ENCODE data around the gene FRG2. TPM values are rescaled to one million over a fixed set of nuclear protein-coding genes. Genes with fewer than 3 reads are reported as not detected.
"Not testable (repeated sequence)": the region's sequence is repeated elsewhere in the genome, so short reads cannot be mapped to it uniquely, and the experiment has no call there.

The FRG2 gene
- total and polyA plus RNA-seq, 2 of the 13 experiments (the other 11 are each of a cell fraction or from before 2014, with no cell fraction given): not detected

DNA sequence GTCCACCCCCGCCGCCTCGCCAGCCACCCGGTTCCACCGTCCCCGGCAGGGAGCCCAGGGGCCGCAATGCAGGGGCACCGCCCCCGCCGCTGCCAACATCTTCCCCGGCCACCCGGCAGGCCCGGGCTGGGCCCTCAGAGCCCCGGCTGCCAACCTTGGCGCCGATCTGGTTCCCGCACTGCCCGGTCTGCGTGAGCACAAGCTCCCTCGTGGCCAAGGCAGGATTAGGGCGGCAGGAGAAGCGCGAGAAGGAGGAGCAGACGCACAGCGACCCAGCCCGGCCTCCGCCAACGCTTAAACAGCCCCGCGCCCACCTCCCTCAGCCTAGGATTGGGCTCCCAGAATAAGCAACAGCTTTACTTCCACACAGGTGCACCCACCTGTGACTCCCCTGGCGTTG is 42.4 kb downstream of the FRG2 start:
- H3K4me2 ChIP-seq (ENCODE audit: low read depth, low read length); in situ Hi-C loops (cut with HindIII; ENCODE audit: extremely low pct_ligation_motif_present, low pct_unique_long_range_greater_than_20kb); FAIRE-seq; H2AFZ ChIP-seq (ENCODE audit: low read length); CTCF ChIA-PET (ENCODE audit: low intra/inter-chr PET ratio, low total read pairs); H3K9me3 ChIP-seq (ENCODE audit: low read length); H4K20me1 ChIP-seq (ENCODE audit: insufficient read depth, low read length); H3K79me2 ChIP-seq (ENCODE audit: insufficient read depth, low read length); H3K4me3 ChIP-seq (replicated peaks in 1 of 3; ENCODE audit: insufficient read depth in 1 of 3, low read depth in 2 of 3, low read length in 3 of 3); BruUV-seq (replicated peaks); ATAC-seq; H3K27me3 ChIP-seq (ENCODE audit: control insufficient read depth in 1 of 2, insufficient read depth in 2 of 2, low read length in 2 of 2); DNase-seq (ENCODE audit: low spot score); H3K4me1 ChIP-seq (ENCODE audit: insufficient read depth, low read length); H3K9ac ChIP-seq (ENCODE audit: insufficient read depth, low read depth, low read length); intact Hi-C loops (cut with micrococcal nuclease; ENCODE audit: unreplicated experiment); POLR2A ChIA-PET; H3K36me3 ChIP-seq (replicated peaks in 1 of 2; ENCODE audit: control insufficient read depth in 1 of 2, insufficient read depth in 2 of 2, low read length in 2 of 2); H3K27ac ChIP-seq (ENCODE audit: extremely low read length, insufficient read depth, low read length): not testable (repeated sequence)
- 65% methylated on average over 15 of the region's 31 CpGs for WGBS (ENCODE audit: low lambda C conversion rate)

GRCh38 chr4:189983916-189984526 is 43.0 kb downstream of the FRG2 start:
- H3K9ac ChIP-seq (ENCODE audit: insufficient read depth, low read depth, low read length); H3K9me3 ChIP-seq (ENCODE audit: low read length); DNase-seq (ENCODE audit: low spot score); H3K79me2 ChIP-seq (ENCODE audit: insufficient read depth, low read length); intact Hi-C loops (cut with micrococcal nuclease; ENCODE audit: unreplicated experiment); H3K4me3 ChIP-seq (replicated peaks in 1 of 3; ENCODE audit: insufficient read depth in 1 of 3, low read depth in 2 of 3, low read length in 3 of 3); CTCF ChIA-PET (ENCODE audit: low intra/inter-chr PET ratio, low total read pairs); H3K4me2 ChIP-seq (ENCODE audit: low read depth, low read length); H3K36me3 ChIP-seq (replicated peaks in 1 of 2; ENCODE audit: control insufficient read depth in 1 of 2, insufficient read depth in 2 of 2, low read length in 2 of 2); H3K27ac ChIP-seq (ENCODE audit: extremely low read length, insufficient read depth, low read length); H3K27me3 ChIP-seq (ENCODE audit: control insufficient read depth in 1 of 2, insufficient read depth in 2 of 2, low read length in 2 of 2); in situ Hi-C loops (cut with HindIII; ENCODE audit: extremely low pct_ligation_motif_present, low pct_unique_long_range_greater_than_20kb); H2AFZ ChIP-seq (ENCODE audit: low read length); POLR2A ChIA-PET; BruUV-seq (replicated peaks); ATAC-seq; FAIRE-seq; H3K4me1 ChIP-seq (ENCODE audit: insufficient read depth, low read length); H4K20me1 ChIP-seq (ENCODE audit: insufficient read depth, low read length): not testable (repeated sequence)
- 15% methylated on average over 4 of the region's 41 CpGs for WGBS (ENCODE audit: low lambda C conversion rate)

- Histone ChIP-seq H3K9ac (ENCODE audit: insufficient read depth, low read depth, low read length) (no peak overlapping the region), H3K36me3 (replicated peaks in 1 of 2; ENCODE audit: control insufficient read depth in 1 of 2, insufficient read depth in 2 of 2, low read length in 2 of 2) (no peaks in the 10 kb centered on the region), H3K4me1 (ENCODE audit: insufficient read depth, low read length) (no peaks in the 10 kb centered on the region), H3K27me3 (ENCODE audit: control insufficient read depth in 1 of 2, insufficient read depth in 2 of 2, low read length in 2 of 2) (no peaks in the 10 kb centered on the region), H3K9me3 (ENCODE audit: low read length) (no peaks in the 10 kb centered on the region), H3K27ac (ENCODE audit: extremely low read length, insufficient read depth, low read length) (no peak overlapping the region), H3K79me2 (ENCODE audit: insufficient read depth, low read length) (no peaks in the 10 kb centered on the region), H2AFZ (ENCODE audit: low read length) (no peak overlapping the region), H3K4me2 (ENCODE audit: low read depth, low read length) (no peak overlapping the region), H4K20me1 (ENCODE audit: insufficient read depth, low read length) (no peaks in the 10 kb centered on the region), H3K4me3 (replicated peaks in 1 of 3; ENCODE audit: insufficient read depth in 1 of 3, low read depth in 2 of 3, low read length in 3 of 3) (no peak overlapping the region)
- DNase-seq (ENCODE audit: low spot score) (no peak), FAIRE-seq (no peak), ATAC-seq (no peak)
- POLR2A ChIA-PET: no interaction called here
- no TSS peak for BruUV-seq (replicated peaks)
- in situ Hi-C loops (cut with HindIII; ENCODE audit: extremely low pct_ligation_motif_present, low pct_unique_long_range_greater_than_20kb) (no loop called here), intact Hi-C loops (cut with micrococcal nuclease; ENCODE audit: unreplicated experiment) (no loop called here)
- 33% methylated on average over 6 of the region's 8 CpGs for WGBS (ENCODE audit: low lambda C conversion rate)
- CTCF ChIA-PET (ENCODE audit: low intra/inter-chr PET ratio, low total read pairs): no interaction called here
- TF ChIP-seq CEBPG (CRISPR knock-in tag; IDR thresholded peaks at IDR 0.05) (no peak), ZBTB34 (CRISPR knock-in tag; IDR thresholded peaks at IDR 0.05) (no peak), SP140L (CRISPR knock-in tag; IDR thresholded peaks at IDR 0.05; ENCODE audit: borderline replicate concordance) (no peak)
- TF ChIP-seq, protein P1, sequence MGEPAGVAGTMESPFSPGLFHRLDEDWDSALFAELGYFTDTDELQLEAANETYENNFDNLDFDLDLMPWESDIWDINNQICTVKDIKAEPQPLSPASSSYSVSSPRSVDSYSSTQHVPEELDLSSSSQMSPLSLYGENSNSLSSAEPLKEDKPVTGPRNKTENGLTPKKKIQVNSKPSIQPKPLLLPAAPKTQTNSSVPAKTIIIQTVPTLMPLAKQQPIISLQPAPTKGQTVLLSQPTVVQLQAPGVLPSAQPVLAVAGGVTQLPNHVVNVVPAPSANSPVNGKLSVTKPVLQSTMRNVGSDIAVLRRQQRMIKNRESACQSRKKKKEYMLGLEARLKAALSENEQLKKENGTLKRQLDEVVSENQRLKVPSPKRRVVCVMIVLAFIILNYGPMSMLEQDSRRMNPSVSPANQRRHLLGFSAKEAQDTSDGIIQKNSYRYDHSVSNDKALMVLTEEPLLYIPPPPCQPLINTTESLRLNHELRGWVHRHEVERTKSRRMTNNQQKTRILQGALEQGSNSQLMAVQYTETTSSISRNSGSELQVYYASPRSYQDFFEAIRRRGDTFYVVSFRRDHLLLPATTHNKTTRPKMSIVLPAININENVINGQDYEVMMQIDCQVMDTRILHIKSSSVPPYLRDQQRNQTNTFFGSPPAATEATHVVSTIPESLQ (CRISPR knock-in tag; conservative IDR thresholded peaks at IDR 0.05): no peak
Measured at GRCh38 chr4:189981970-189982369, 45.1 kb downstream of the FRG2 start.

All from HepG2 (cell line).